Stimulated activated CD8-positive, alpha-beta memory T cell treated with anti-CD3 and anti-CD28 coated beads, Interleukin-7, amount 100 ng/mL, for 48 hours (primary cell): ENCODE data around the gene RCN2.
A peak's percentile ranks its signal among the peaks of the same experiment; 100 is the strongest.
"Not testable (repeated sequence)": the region's sequence is repeated elsewhere in the genome, so short reads cannot be mapped to it uniquely, and the experiment has no call there.

ENCODE experiments used
- DNase-seq, 2 donors: peaks; one replicate each; pipeline ENCODE4 v3.0.0-alpha.2; 2020; ENCODE audit warnings: low read depth in 1 of 2; ENCODE audit errors: extremely low read depth in 1 of 2

RCN2 gene, protein sequence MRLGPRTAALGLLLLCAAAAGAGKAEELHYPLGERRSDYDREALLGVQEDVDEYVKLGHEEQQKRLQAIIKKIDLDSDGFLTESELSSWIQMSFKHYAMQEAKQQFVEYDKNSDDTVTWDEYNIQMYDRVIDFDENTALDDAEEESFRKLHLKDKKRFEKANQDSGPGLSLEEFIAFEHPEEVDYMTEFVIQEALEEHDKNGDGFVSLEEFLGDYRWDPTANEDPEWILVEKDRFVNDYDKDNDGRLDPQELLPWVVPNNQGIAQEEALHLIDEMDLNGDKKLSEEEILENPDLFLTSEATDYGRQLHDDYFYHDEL

GRCh38 chr15:76931397-76932134 is at the start of gene RCN2:
Gene RCN2 (plus strand): TSS chr15:76931749. CDS start chr15:76931842, 93 bp downstream.
- DNase-seq: peak; percentile 90 to 91

DNA sequence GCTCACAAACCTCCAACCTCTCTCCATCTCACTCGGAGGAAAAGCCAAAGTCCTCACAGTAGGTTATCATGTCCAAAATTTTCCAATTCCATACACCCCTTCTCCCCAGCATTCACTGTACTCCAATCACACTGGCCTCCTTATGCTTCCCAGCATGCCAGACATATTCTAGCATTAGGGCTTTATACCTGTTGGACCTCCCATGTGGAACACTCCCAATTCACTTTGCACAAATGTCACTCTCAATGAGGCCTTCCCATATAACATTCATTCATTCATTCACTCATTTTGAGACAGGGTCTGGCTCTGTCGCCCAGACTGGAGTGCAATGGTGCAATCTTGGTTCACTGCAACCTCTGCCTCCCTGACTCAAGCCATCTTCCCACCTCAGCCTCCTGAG is 46.3 kb upstream of the RCN2 start:
- DNase-seq: no peak

DNA sequence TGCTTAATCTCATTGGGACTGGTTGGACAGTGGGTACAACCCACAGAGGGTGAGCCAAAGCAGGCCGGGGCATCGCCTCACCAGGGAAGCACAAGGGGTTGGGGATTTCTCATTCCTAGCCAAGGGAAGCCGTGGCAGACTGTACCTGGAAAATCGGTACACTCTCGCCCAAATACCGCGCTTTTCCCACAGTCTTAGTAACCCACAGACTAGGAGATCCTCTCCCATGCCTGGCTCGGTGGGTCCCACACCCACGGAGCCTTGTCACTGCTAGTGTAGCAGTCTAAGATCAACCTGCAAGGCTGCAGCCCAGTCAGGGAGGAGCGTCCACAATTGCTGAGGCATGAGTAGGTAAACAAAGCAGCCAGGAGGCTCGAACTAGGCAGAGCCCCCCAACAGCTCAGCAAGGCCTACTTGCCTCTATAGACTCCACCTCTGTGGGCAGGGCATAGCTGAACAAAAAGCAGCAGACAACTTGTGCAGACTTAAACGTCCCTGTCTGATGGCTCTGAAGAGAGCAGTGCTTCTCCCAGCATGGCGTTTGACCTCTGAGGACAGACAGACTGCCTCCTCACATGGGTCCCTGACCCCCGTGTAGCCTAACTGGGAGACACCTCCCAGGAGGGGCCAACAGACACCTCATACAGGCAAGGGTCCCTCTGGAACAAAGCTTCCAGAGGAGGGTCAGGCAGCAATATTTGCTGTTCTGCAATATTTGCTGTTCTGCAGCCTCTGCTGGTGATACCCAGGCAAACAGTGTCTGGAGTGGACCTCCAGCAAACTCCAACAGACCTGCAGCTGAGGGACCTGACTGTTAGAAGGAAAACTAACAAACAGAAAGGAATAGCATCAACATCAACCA is 44.0 kb upstream of the RCN2 start:
- not testable (repeated sequence) for DNase-seq

GRCh38 chr15:76892836-76893235 is 38.7 kb upstream of the RCN2 start:
- DNase-seq: not testable (repeated sequence)

GRCh38 chr15:76894174-76894573 is 37.4 kb upstream of the RCN2 start:
- DNase-seq: no peak

- no peak for DNase-seq
Measured at GRCh38 chr15:76898102-76898501, 33.4 kb upstream of the RCN2 start.

- not testable (repeated sequence) for DNase-seq
Measured at GRCh38 chr15:76899176-76899930, 32.2 kb upstream of the RCN2 start.

DNA sequence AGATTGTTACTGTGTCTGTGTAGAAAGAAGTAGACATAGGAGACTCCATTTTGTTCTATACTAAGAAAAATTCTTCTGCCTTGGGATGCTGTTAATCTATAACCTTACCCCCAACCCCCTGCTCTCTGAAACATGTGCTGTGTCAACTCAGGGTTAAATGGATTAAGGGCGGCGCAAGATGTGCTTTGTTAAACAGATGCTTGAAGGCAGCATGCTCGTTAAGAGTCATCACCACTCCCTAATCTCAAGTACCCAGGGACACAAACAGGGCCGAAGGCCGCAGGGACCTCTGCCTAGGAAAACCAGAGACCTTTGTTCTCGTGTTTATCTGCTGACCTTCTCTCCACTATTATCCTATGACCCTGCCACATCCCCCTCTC is 31.6 kb upstream of the RCN2 start:
- not testable (repeated sequence) for DNase-seq

GRCh38 chr15:76901965-76902364 is 29.6 kb upstream of the RCN2 start:
- DNase-seq: no peak

DNA sequence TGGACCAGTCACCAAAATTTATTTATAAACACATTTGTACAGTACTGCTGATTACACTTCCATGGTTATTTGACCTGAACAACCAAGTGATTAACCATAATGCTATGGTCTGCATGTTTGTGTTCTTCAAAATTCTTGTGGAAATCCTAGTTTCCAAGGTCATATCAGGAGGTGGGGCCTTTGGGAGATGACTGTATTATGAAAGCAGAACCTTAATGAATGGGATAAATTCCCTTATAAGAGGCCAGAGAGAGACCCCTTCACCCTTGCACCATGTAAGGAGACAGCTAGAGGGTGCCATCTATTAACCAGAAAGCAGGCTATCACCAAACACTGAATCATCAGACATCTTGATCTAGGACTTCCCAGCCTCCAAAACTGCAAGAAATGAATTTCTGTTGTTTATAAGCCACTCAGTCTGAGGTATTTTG is 28.3 kb upstream of the RCN2 start:
- DNase-seq: no peak

DNA sequence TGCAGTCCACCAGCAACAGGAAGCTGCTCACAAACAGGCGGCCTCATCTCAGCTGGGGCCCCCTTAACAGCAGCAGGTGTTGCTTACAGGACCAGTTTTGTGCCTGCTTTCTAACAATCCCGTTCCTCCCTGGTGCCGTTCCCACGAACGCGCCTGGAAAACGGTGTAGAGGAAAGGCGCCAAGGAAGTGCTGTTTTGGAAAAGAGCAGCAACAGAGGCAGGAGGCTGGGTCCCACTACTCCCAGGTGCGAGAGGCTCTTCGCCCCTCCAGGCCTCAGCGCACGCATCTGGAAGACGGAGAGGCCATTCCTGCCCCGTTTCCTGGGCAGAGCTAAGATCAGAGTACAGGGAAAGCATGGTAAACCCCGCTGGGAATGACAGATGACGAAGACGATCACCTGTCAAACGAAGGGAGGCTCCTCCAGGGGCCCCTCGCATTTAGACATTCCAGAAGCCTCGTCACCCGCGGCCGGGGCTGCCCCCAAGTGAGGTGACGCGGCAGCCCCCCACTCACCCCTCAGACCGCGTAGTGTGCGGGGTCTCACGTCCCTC is 27.0 kb upstream of the RCN2 start:
- no peak for DNase-seq

- peak; percentile 89 to 90 for DNase-seq
Measured at GRCh38 chr15:76905013-76905839, 26.3 kb upstream of the RCN2 start, which contains the start of gene SCAPER. Gene SCAPER (minus strand): TSS chr15:76905340. CDS start chr15:76883817, 21,523 bp downstream.

DNA sequence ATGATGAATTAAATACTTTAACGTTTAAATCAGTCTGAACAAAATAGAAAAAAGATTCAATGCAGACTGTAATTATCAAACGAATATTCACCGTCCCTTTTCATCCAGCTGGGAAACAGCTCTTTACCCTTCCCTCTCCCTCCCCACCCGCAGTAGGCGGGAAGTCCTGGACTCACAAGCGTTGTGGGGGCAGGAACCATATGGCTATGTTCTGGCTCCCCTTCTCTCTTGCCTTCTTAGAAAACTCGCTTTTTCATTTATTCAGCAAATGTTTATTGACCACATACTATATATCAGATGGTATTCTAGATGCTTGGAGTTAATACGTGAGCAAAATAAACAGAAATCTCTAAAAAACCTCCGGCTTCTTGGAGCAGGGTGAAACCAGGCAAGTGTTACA is 25.7 kb upstream of the RCN2 start:
- DNase-seq: no peak

GRCh38 chr15:76912430-76912829 is 19.1 kb upstream of the RCN2 start:
- no peak for DNase-seq

DNA sequence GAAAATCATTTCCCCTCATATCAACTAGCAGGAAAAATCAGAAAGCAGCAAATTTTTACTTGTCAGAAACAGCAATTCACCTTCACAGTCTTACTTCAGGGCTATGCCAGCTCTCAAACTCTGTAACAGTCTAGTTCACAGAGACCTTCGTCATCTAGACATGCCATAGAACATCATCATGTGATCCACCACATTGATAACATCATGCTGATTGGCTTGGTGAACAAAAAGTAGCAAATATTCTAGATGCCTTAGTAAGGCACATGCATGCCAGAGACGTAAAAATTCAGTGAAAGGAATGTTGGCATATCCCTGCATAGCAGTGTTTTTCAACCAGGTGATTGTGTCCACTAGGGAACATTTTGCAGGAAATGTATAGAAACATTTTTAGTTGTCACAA is 17.8 kb upstream of the RCN2 start:
- no peak for DNase-seq

- DNase-seq: no peak
Measured at GRCh38 chr15:76916369-76916768, 15.2 kb upstream of the RCN2 start.

DNA sequence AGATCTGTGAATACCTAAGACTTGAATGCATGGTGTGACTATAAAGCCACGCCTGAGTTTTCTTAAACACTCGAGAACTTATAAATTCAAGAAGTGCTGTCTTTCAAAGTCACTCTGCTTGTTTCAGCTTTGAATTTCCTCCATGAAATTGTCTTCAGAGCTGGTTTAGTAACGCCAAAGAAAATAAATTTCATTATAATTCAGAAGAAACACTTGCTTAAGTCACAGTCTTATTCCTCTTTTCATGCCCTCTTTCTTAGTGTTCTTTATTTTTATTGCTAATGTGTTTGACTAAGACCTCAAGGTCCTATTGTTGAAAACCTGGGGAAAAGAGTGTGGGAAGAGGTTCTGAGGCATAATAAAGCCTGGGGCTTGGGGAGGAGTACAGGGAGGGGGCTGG is 3.3 kb upstream of the RCN2 start:
- DNase-seq: no peak

DNA sequence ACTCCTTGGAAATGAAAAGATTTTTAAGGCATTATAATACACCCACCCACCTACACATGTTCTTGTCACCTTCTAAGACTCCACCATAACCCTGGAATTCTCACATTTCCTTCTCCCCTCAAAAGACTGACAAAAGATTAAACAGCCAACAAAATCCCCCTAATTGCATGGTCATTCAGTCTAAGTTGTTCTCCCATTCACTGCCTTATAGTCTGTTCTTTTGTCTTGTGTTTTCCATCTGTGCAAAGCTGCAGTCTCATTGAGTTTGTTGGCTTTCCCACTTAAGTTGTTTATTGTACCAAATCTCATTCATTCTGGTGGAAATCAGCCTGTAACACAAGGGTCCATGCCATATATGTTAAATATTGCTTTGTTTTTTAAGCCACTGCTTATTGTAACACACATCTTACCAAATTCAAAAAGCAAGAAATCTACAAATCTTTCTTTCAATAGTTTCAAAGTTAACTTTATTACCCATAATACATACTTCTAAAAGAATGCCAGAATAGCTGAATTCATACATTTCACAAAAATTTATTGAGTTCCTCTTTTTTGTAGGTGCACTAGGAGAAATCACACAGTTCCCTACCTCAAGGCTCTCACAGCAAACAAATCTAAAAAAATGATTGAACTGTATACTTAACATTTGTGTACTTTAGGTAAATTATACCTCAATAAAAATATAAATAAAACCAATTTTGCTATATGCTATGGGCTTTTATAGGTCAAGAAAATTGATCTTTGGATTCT is 2.4 kb upstream of the RCN2 start:
- DNase-seq: no peak
